Calu3 (cell line): ENCODE results near the gene LVRN. TPM values are rescaled to one million over a fixed set of nuclear protein-coding genes. Genes with fewer than 3 reads are reported as not detected.

ENCODE experiments used
- BruUV-seq: library from RNA; stranded (reverse); fragments of 400-500 nt; replicated peaks from 2 replicates; lab custom pipeline; 2021; lab: Mats Ljungman, UMichigan
- CTCF ChIA-PET: fragments of 300-600 bp; sonication (Branson Sonifier 250); formaldehyde crosslinking; loops from one replicate; lab custom pipeline; 2022; ENCODE audit warnings: antibody characterized with exemption; lab: Charles Lee
- DNase-seq: peaks from one replicate; pipeline ENCODE4 v3.0.0; 2022
- H3K27ac Mint-ChIP-seq: one replicate; pipeline ENCODE4 v1.8.0; 2022; ENCODE audit warnings: mixed read lengths; ENCODE audit not compliant: unreplicated experiment
- H3K27me3 Mint-ChIP-seq: one replicate; pipeline ENCODE4 v1.8.0; 2022; ENCODE audit warnings: mixed read lengths; ENCODE audit not compliant: unreplicated experiment
- H3K36me3 Mint-ChIP-seq: one replicate; pipeline ENCODE4 v1.8.0; 2022; ENCODE audit warnings: mild to moderate bottlenecking, moderate library complexity, mixed read lengths; ENCODE audit not compliant: insufficient read depth, unreplicated experiment
- H3K4me1 Mint-ChIP-seq: one replicate; pipeline ENCODE4 v1.8.0; 2022; ENCODE audit warnings: mild to moderate bottlenecking, low read depth, mixed read lengths; ENCODE audit not compliant: unreplicated experiment
- H3K4me3 Mint-ChIP-seq: one replicate; pipeline ENCODE4 v1.8.0; 2022; ENCODE audit warnings: mild to moderate bottlenecking, low read depth, moderate library complexity, mixed read lengths; ENCODE audit not compliant: unreplicated experiment
- H3K9me3 Mint-ChIP-seq: one replicate; pipeline ENCODE4 v1.8.0; 2022; ENCODE audit warnings: low read depth, mixed read lengths; ENCODE audit not compliant: unreplicated experiment
- intact Hi-C: fragments of 100-400 bp; cut with micrococcal nuclease; formaldehyde crosslinking; loops from one replicate; pipeline ENCODE4 v1.10.0; 2022; ENCODE audit not compliant: unreplicated experiment
- total RNA-seq: library from RNA; stranded (reverse); gene quantifications from 2 replicates; pipeline ENCODE4 v1.2.3, GENCODE V29; 2022
- TF ChIP-seq, protein P1 (sequence below): fragments of 200-600 bp; IDR thresholded peaks from one replicate; pipeline ENCODE4 v1.8.0; 2022; ENCODE audit warnings: antibody characterized with exemption; ENCODE audit not compliant: unreplicated experiment

The LVRN gene
- total RNA-seq, 1 experiment from 2014 or later: 0.14 TPM

DNA sequence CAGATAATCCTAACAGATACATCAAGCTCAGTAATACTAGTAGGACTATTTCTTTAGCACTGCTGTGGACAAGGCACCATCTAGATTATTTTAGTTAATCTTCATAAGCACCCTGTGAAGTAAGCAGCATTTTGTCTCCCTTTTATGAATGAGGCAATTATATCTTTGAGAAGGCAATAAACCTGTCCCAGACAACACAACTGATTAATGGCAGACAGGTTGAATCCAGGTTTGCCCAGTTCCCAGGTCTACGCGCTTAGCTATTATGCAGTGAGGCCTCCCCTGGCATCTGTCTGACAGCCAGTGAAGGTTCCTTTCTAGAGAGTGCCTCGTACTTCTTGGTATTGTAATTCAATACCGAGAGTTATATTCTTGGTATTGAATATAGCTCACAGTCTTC, 9.7 kb upstream of the LVRN start:
- CTCF ChIA-PET: no interaction called here

DNA sequence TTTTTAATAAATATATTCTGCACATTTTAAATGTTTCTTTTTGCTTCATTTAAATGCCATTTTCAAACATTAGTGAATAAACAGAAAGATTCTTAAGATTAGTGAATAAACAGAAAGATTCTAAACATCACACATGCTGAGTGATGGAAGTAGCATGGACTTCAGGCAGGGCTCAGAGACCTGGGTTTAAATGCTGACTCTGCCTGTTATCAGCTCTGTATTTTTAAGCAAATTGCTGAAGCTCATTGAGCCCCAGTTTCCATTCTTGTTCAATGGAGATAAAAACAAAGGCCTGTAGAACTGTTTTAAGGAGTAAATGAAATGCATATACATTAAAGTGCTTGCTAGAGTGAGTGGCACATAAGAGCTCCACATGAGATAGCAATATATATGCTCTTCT, 8.1 kb upstream of the LVRN start:
- H3K27ac Mint-ChIP-seq: no peak overlapping the region
- TF ChIP-seq, protein P1, sequence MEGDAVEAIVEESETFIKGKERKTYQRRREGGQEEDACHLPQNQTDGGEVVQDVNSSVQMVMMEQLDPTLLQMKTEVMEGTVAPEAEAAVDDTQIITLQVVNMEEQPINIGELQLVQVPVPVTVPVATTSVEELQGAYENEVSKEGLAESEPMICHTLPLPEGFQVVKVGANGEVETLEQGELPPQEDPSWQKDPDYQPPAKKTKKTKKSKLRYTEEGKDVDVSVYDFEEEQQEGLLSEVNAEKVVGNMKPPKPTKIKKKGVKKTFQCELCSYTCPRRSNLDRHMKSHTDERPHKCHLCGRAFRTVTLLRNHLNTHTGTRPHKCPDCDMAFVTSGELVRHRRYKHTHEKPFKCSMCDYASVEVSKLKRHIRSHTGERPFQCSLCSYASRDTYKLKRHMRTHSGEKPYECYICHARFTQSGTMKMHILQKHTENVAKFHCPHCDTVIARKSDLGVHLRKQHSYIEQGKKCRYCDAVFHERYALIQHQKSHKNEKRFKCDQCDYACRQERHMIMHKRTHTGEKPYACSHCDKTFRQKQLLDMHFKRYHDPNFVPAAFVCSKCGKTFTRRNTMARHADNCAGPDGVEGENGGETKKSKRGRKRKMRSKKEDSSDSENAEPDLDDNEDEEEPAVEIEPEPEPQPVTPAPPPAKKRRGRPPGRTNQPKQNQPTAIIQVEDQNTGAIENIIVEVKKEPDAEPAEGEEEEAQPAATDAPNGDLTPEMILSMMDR: no peak
- H3K4me1 Mint-ChIP-seq: no peaks in the 10 kb centered on the region
- no TSS peak for BruUV-seq
- H3K27me3 Mint-ChIP-seq: no peaks in the 10 kb centered on the region
- H3K4me3 Mint-ChIP-seq: no peak overlapping the region
- no peaks in the 10 kb centered on the region for H3K9me3 Mint-ChIP-seq
- H3K36me3 Mint-ChIP-seq: no peaks in the 10 kb centered on the region
- DNase-seq: no peak
- CTCF ChIA-PET: no interaction called here
- intact Hi-C loops: no loop called here

More for the DNA sequence above, 9.7 kb upstream of the LVRN start:
- Mint-ChIP-seq H3K4me1 (no peaks in the 10 kb centered on the region), H3K36me3 (no peaks in the 10 kb centered on the region), H3K27ac (no peak overlapping the region), H3K4me3 (no peak overlapping the region), H3K27me3 (no peaks in the 10 kb centered on the region), H3K9me3 (no peaks in the 10 kb centered on the region)
- no peak for DNase-seq
- intact Hi-C loops: no loop called here
- no TSS peak for BruUV-seq
- TF ChIP-seq, protein P1: no peak

DNA sequence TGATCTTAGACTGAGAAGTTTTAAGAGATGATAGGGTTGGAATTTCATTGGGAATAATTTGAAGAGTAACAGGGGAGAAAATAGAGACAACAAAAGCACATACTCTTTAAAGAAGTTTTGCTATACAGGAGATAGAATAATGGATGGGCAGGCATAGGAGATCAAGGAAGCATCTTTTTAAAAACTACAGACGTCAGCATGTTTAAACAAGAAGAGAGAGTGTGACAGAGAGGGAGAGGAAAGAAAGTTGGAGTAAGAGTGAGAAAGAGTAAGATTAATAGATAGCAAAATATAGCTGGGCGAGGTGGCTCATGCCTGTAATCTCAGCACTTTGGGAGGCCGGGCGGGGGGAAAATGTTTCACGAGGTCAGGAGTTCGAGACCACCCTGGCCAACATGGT, 5.3 kb upstream of the LVRN start:
- DNase-seq: no peak
- intact Hi-C loops: no loop called here
- TF ChIP-seq, protein P1: no peak
- BruUV-seq: no TSS peak
- Mint-ChIP-seq H3K9me3 (no peaks in the 10 kb centered on the region), H3K4me1 (no peaks in the 10 kb centered on the region), H3K27me3 (no peaks in the 10 kb centered on the region), H3K4me3 (no peak overlapping the region), H3K27ac (no peak overlapping the region), H3K36me3 (no peaks in the 10 kb centered on the region)
- CTCF ChIA-PET: no interaction called here

DNA sequence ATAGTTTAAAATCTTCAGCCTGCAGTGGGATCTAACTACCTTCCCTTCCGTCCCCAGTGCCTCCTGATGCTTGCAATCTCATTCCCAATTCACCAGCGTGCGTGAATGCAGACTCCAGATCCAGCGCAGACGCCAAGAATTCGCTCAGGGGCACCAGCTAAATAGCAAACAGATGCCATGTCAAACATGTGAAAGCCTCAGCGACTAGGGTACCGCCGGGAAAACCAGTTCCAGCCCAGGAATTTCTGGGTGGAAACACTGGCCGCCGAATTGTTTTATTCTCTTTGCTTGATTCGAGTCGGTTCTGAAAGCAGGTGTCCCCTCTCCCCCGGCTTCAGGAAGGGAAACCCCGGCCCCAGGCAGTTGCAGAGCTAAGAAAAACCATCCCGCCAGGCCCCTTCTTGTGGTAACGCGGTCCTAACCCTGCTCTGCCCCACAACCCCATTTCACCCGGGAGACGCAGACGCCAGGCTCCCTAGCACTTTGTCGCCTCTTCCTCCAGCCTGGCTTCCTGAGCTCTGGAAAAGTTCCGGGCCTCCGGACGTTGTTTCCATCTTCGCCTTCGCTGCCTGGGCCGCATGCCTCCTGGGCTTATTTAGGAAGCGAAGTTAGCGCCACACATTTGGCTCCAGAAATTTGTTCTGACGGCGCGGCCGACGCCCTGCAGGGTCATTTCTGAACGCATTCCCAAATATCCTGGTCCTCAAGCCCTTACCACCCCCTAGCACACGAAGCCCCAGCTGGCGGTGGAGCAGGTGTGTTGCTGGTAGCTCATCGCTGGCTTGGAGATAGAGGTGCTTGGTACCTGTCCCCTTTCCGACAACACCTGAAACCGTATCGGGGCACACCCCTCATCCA, 665 bp upstream of the LVRN start:
- Mint-ChIP-seq H3K4me1 (no peaks in the 10 kb centered on the region), H3K27me3 (no peaks in the 10 kb centered on the region), H3K4me3 (no peak overlapping the region), H3K36me3 (no peaks in the 10 kb centered on the region), H3K9me3 (peaks cover 2% of the 10 kb centered on the region), H3K27ac (no peak overlapping the region)
- no peak for DNase-seq
- no TSS peak for BruUV-seq
- CTCF ChIA-PET: interaction anchor here (0.6 kb wide), 1 partner anchor 1157 kb away, joined by 6 read pairs; no protein-coding TSS in a partner anchor
- intact Hi-C loops: no loop called here
- TF ChIP-seq, protein P1: no peak
